ENCODE measurements around the gene OXSR1.

OXSR1 gene

DNA sequence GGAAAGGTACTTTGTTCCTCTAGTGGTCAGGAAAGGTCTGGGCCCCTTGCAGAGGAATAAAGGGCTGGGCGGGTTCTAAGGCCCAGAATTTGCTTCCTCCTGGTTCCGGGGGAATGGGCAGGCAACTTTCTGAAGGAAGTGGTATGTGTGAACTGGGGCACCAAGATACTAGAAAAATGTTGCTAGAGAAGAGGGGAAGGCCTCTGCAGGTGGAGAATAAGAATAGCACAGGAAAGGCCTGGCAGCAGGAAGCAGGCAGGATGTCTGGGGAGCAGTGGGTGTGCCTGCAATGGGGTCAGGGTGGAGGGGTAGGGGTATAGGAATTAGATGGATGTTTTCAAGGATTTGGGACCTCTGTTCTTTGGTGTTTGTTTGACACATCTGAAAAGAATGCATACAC is 102.3 kb downstream of the OXSR1 start:
- DNase-seq (ENCODE audit: extremely low read depth, low read depth) = no peak
- TF ChIP-seq, protein P1, sequence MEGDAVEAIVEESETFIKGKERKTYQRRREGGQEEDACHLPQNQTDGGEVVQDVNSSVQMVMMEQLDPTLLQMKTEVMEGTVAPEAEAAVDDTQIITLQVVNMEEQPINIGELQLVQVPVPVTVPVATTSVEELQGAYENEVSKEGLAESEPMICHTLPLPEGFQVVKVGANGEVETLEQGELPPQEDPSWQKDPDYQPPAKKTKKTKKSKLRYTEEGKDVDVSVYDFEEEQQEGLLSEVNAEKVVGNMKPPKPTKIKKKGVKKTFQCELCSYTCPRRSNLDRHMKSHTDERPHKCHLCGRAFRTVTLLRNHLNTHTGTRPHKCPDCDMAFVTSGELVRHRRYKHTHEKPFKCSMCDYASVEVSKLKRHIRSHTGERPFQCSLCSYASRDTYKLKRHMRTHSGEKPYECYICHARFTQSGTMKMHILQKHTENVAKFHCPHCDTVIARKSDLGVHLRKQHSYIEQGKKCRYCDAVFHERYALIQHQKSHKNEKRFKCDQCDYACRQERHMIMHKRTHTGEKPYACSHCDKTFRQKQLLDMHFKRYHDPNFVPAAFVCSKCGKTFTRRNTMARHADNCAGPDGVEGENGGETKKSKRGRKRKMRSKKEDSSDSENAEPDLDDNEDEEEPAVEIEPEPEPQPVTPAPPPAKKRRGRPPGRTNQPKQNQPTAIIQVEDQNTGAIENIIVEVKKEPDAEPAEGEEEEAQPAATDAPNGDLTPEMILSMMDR (IDR thresholded peaks at IDR 0.05; ENCODE audit: low read depth, low read length) = no peak

DNA sequence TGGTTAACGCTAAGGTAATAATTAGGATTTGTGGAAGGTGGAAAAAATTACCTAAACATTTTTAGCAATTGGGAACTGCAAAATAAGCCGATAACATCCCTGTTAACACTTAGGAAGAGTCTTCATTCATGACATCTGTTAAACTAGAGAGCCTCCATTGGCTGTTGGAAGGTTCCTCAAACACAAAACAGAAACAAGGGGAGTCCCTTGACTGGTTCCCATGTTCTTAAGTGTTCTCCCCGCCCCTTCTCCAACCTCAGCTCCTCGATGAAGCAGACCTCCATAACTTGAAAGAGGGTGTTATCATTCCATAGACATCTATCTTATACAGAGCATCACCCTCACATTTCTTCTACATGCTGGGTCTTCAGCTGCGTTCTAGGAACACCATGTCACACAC is 102.8 kb downstream of the OXSR1 start:
- TF ChIP-seq, protein P1 (IDR thresholded peaks at IDR 0.05; ENCODE audit: low read depth, low read length) = no peak
- no peak for DNase-seq (ENCODE audit: extremely low read depth, low read depth)

DNA sequence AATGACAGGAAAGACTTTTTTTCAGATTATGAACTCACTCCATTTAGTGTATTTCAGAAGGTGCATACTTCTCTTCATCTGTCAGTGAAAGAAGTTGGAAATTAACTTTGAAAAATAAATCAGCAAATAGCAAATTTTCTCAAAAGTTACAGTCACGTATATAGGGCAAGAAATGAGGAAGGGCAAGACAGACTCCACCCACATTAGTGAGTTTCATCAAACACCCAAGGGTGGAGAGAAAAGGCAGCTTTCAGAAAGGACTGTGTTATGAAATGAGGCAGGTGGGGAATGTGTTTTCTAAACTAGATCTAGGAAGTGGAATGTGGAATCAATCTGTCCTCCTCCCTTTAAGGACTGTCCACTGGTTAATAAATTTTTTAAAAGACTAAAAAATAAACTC is 103.2 kb downstream of the OXSR1 start:
- TF ChIP-seq, protein P1 (IDR thresholded peaks at IDR 0.05; ENCODE audit: low read depth, low read length) = no peak
- no peak for DNase-seq (ENCODE audit: extremely low read depth, low read depth)

DNA sequence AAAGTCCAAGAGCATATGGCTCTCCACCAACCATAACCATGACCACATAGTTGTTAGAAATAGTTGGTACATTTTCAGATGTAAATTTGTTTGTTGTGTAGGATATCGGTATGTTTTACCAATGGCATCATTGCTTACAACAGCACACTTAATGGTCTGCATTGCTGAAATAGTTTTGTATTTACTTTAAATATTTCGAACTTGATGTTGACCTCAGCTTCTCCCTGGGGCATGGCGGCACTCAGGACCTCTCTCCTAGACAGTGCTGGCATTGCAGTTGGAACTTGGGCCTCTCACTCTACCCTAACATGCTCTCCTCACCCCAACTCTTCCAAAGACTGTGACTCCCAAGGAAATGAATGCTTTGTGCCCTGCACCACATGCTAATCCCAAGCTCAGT is 105.3 kb downstream of the OXSR1 start:
- DNase-seq (ENCODE audit: extremely low read depth, low read depth) = no peak
- TF ChIP-seq, protein P1 (IDR thresholded peaks at IDR 0.05; ENCODE audit: low read depth, low read length) = no peak

DNA sequence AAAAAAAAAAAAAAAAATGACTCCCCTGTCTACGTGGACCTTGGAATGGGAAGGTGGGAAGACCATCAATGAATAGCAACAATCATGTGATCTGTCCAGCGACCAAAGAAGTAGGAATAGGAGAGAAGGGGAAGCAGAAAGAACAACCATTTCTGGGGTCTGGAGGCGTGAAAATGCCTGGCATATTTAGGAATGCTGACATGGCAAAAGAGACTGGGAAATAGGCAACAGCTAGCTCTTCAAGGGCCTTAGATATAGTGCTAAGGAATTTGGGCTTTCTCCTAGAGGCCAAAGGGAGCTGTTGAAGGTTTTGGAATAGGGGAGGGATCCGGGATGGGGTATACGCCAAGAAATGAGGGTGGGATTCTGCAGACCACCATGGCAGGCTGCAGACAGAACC is 106.2 kb downstream of the OXSR1 start:
- TF ChIP-seq, protein P1 (IDR thresholded peaks at IDR 0.05; ENCODE audit: low read depth, low read length) = no peak
- no peak for DNase-seq (ENCODE audit: extremely low read depth, low read depth)

DNA sequence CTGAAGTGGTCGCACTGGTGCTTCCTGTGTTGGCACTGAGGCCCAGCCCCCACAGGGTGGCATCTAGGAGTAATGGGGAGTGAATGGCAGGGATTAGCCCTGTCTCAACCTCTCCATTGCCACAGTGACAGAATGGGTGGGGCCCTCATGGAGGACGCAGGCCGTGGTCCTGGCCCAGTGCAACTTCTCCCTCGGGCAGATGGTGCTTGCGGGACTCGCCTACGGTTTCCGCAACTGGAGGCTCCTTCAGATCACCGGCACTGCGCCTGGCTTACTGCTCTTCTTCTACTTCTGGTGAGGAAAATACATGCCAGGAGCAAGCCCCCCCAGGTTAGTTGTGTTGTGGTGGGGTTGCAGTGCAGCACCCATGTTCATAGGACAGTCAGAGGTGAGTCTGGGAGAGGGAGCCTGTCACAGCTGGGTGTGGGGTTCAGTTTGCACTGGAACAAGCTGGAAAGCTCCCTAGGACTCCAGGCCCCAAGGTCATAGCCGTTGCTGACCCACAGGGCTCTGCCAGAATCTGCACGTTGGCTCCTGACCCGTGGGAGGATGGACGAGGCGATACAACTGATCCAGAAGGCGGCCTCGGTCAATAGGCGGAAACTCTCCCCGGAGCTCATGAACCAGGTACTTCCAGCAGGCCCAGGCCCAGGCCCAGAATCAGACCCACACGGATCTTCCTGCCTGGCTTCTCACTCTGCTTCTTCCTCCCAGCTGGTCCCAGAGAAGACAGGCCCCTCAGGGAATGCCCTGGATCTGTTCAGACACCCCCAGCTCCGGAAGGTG is 109.7 kb downstream of the OXSR1 start:
- DNase-seq (ENCODE audit: extremely low read depth, low read depth) = no peak
- TF ChIP-seq, protein P1 (IDR thresholded peaks at IDR 0.05; ENCODE audit: low read depth, low read length) = no peak

DNA sequence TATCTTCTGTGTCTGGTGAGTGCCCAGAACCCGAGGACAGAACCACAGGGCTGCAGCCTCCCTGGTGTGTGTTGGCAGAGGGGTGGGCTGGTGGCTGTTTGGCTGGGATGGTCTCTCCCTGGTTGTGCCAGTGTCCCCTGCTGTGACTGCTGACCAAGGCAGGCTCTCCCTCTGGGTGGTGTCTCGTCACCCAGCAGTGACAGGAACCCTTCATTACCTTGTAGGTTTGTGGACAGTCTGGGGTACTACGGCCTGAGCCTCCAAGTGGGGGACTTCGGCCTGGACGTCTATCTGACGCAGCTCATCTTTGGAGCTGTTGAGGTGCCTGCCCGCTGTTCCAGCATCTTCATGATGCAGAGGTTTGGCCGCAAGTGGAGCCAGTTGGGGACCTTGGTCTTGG is 110.3 kb downstream of the OXSR1 start:
- TF ChIP-seq, protein P1 (IDR thresholded peaks at IDR 0.05; ENCODE audit: low read depth, low read length) = no peak
- no peak for DNase-seq (ENCODE audit: extremely low read depth, low read depth)

Measured in AG09319 (cell line).